ENCODE measurements around the gene SELENOH. TPM values are rescaled to one million over a fixed set of nuclear protein-coding genes. Genes with fewer than 3 reads are reported as not detected.

The SELENOH gene
- total and polyA plus RNA-seq, 9 of the 15 experiments (the other 6 are each of a cell fraction or from before 2014, with no cell fraction given), result 16.6 to 299 (median 118) TPM

GRCh38 chr11:57761301-57762234 is 20.3 kb downstream of the SELENOH start, which contains the start of gene CTNND1 (continued):
- TF ChIP-seq, protein P1, sequence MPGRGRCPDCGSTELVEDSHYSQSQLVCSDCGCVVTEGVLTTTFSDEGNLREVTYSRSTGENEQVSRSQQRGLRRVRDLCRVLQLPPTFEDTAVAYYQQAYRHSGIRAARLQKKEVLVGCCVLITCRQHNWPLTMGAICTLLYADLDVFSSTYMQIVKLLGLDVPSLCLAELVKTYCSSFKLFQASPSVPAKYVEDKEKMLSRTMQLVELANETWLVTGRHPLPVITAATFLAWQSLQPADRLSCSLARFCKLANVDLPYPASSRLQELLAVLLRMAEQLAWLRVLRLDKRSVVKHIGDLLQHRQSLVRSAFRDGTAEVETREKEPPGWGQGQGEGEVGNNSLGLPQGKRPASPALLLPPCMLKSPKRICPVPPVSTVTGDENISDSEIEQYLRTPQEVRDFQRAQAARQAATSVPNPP (IDR thresholded peaks at IDR 0.05; ENCODE audit: borderline replicate concordance, insufficient read depth, insufficient read length), result no peak
- TF ChIP-seq SAFB (IDR thresholded peaks at IDR 0.05; ENCODE audit: borderline replicate concordance, low read depth, low read length) (no peak), IRF9 (tag; IDR thresholded peaks at IDR 0.05) (no peak), SMARCC2 (IDR thresholded peaks at IDR 0.05; ENCODE audit: low read depth) (no peak), ZNF589 (CRISPR knock-in tag; IDR thresholded peaks at IDR 0.05; ENCODE audit: low read depth) (peak; percentile 66; the same call in 1 of the 2 replicates), THRA (IDR thresholded peaks at IDR 0.05) (no peak), ZNF174 (CRISPR knock-in tag; IDR thresholded peaks at IDR 0.05) (no peak), RBBP5 (IDR thresholded peaks at IDR 0.05; ENCODE audit: borderline replicate concordance, insufficient read depth, low read length, poor library complexity, severe bottlenecking) (no peak), NFRKB (IDR thresholded peaks at IDR 0.05; ENCODE audit: low read depth) (peak; percentile 97)
- TF ChIP-seq, protein P2, sequence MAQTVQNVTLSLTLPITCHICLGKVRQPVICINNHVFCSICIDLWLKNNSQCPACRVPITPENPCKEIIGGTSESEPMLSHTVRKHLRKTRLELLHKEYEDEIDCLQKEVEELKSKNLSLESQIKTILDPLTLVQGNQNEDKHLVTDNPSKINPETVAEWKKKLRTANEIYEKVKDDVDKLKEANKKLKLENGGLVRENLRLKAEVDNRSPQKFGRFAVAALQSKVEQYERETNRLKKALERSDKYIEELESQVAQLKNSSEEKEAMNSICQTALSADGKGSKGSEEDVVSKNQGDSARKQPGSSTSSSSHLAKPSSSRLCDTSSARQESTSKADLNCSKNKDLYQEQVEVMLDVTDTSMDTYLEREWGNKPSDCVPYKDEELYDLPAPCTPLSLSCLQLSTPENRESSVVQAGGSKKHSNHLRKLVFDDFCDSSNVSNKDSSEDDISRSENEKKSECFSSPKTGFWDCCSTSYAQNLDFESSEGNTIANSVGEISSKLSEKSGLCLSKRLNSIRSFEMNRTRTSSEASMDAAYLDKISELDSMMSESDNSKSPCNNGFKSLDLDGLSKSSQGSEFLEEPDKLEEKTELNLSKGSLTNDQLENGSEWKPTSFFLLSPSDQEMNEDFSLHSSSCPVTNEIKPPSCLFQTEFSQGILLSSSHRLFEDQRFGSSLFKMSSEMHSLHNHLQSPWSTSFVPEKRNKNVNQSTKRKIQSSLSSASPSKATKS (CRISPR knock-in tag; IDR thresholded peaks at IDR 0.05), result no peak
- TF ChIP-seq, protein P3, sequence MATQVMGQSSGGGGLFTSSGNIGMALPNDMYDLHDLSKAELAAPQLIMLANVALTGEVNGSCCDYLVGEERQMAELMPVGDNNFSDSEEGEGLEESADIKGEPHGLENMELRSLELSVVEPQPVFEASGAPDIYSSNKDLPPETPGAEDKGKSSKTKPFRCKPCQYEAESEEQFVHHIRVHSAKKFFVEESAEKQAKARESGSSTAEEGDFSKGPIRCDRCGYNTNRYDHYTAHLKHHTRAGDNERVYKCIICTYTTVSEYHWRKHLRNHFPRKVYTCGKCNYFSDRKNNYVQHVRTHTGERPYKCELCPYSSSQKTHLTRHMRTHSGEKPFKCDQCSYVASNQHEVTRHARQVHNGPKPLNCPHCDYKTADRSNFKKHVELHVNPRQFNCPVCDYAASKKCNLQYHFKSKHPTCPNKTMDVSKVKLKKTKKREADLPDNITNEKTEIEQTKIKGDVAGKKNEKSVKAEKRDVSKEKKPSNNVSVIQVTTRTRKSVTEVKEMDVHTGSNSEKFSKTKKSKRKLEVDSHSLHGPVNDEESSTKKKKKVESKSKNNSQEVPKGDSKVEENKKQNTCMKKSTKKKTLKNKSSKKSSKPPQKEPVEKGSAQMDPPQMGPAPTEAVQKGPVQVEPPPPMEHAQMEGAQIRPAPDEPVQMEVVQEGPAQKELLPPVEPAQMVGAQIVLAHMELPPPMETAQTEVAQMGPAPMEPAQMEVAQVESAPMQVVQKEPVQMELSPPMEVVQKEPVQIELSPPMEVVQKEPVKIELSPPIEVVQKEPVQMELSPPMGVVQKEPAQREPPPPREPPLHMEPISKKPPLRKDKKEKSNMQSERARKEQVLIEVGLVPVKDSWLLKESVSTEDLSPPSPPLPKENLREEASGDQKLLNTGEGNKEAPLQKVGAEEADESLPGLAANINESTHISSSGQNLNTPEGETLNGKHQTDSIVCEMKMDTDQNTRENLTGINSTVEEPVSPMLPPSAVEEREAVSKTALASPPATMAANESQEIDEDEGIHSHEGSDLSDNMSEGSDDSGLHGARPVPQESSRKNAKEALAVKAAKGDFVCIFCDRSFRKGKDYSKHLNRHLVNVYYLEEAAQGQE (IDR thresholded peaks at IDR 0.05; ENCODE audit: borderline replicate concordance), result no peak
- TF ChIP-seq, protein P3 (CRISPR knock-in tag; IDR thresholded peaks at IDR 0.05; ENCODE audit: low read depth), result no peak

All from K562 (cell line).